Measurements from ENCODE around the gene ZNF841. TPM values are rescaled to one million over a fixed set of nuclear protein-coding genes. Genes with fewer than 3 reads are reported as not detected.
A peak's percentile ranks its signal among the peaks of the same experiment; 100 is the strongest.

The ZNF841 gene
- 22.9 and 41.9 TPM in 2 replicates for total RNA-seq

- TF ChIP-seq, protein P1, sequence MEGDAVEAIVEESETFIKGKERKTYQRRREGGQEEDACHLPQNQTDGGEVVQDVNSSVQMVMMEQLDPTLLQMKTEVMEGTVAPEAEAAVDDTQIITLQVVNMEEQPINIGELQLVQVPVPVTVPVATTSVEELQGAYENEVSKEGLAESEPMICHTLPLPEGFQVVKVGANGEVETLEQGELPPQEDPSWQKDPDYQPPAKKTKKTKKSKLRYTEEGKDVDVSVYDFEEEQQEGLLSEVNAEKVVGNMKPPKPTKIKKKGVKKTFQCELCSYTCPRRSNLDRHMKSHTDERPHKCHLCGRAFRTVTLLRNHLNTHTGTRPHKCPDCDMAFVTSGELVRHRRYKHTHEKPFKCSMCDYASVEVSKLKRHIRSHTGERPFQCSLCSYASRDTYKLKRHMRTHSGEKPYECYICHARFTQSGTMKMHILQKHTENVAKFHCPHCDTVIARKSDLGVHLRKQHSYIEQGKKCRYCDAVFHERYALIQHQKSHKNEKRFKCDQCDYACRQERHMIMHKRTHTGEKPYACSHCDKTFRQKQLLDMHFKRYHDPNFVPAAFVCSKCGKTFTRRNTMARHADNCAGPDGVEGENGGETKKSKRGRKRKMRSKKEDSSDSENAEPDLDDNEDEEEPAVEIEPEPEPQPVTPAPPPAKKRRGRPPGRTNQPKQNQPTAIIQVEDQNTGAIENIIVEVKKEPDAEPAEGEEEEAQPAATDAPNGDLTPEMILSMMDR (IDR thresholded peaks at IDR 0.05; ENCODE audit: insufficient read depth, low read depth, low read length), result no peak
- H3K4me3 ChIP-seq (ENCODE audit: low read depth, low read length), result peak within 1 kb of the TSS; percentile 100
- DNase-seq (ENCODE audit: low read depth), result peak; percentile 94
Measured at GRCh38 chr19:52095172-52096014, at the start of gene ZNF841. TSS of gene ZNF841 (minus strand) at chr19:52095765. CDS start at chr19:52084801, 10,964 bp downstream.

GRCh38 chr19:52142001-52142595, 46.5 kb upstream of the ZNF841 start:
- no peak for DNase-seq (ENCODE audit: low read depth)
- TF ChIP-seq, protein P1 (IDR thresholded peaks at IDR 0.05; ENCODE audit: insufficient read depth, low read depth, low read length), result no peak
- H3K4me3 ChIP-seq (ENCODE audit: low read depth, low read length), result no peak overlapping the region

DNA sequence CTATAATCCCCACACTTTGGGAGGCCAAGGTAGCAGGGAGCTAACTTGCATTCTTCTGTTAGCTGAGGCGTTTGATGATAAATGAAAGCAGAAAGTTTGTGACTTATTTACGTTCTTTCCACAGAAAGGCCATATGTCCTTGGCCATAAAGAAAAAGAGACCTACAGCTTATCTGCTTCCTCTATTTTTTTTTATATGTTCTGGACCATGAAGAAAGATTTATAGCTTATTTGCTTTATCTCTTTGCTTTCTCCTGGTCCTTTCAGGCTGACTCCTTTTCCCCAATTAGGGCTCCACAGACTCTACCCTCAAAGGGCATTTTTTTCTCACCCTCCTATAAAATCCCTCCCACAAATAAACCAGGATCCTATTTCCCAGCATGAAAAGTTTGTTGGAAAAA, 45.6 kb upstream of the ZNF841 start:
- no peak overlapping the region for H3K4me3 ChIP-seq (ENCODE audit: low read depth, low read length)
- TF ChIP-seq, protein P1 (IDR thresholded peaks at IDR 0.05; ENCODE audit: insufficient read depth, low read depth, low read length), result no peak
- no peak for DNase-seq (ENCODE audit: low read depth)

DNA sequence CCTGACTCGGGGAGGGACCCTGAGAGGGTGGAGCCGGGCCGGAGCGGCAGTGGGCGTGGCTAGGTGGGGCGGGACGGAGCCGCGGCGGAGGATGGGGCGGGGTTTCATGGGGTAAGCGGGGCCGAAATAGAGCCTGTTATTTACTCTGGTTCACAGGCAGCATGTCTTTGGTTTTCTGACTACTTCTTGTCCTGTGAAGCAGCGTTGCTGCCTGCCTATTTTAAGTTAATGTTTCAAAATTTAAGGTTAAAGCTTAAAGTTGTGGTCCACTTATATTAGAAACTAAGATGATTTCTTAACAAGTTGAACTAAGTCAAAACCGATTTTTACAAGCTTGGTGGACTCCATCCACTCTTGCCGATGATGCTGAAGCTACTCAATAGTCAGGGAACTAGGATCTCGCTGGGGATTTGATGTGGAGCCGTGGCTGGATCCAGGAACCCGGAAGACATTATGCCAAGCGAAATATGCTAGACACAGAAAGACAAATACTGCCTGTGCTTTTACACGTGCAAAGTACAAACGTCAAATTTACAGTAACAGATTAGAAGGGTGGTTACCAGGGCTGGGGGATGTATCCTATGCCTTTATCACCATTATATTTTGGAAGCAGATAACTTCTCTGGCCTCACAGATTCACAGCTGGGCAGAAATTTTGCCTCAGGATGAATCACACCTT, 44.6 kb upstream of the ZNF841 start:
- TF ChIP-seq, protein P1 (IDR thresholded peaks at IDR 0.05; ENCODE audit: insufficient read depth, low read depth, low read length), result no peak
- DNase-seq (ENCODE audit: low read depth), result no peak
- peak overlapping the region; percentile 100 for H3K4me3 ChIP-seq (ENCODE audit: low read depth, low read length)

- peak; percentile 96 for DNase-seq (ENCODE audit: low read depth)
- TF ChIP-seq, protein P1 (IDR thresholded peaks at IDR 0.05; ENCODE audit: insufficient read depth, low read depth, low read length), result peak; percentile 79
- H3K4me3 ChIP-seq (ENCODE audit: low read depth, low read length), result peak within 1 kb of the TSS; percentile 100
Measured at GRCh38 chr19:52139252-52140031, 43.9 kb upstream of the ZNF841 start, which contains the start of gene ZNF616. TSS of gene ZNF616 (minus strand) at chr19:52139938. CDS start at chr19:52130512, 9,426 bp downstream.

- TF ChIP-seq, protein P1 (IDR thresholded peaks at IDR 0.05; ENCODE audit: insufficient read depth, low read depth, low read length), result no peak
- DNase-seq (ENCODE audit: low read depth), result no peak
- peak overlapping the region; percentile 100 for H3K4me3 ChIP-seq (ENCODE audit: low read depth, low read length)
Measured at GRCh38 chr19:52138983-52139251, 43.4 kb upstream of the ZNF841 start.
